Common myeloid progenitor, CD34-positive (primary cell): Measurements from ENCODE around the gene HSBP1.

Experiments used
- CTCF ChIA-PET: fragments of 350-600 bp; sonication (Branson Sonifier 250); formaldehyde crosslinking; loops from one replicate; lab custom pipeline; 2021; ENCODE audit warnings: antibody characterized with exemption; lab: Charles Lee
- POLR2A ChIA-PET: fragments of 350-600 bp; sonication (Branson Sonifier 250); formaldehyde crosslinking; loops from one replicate; lab custom pipeline; 2021; ENCODE audit warnings: antibody characterized with exemption; lab: Charles Lee
- DNase-seq, 3 donors: peaks; one replicate each; pipeline versions ENCODE4 v3.0.0 to v3.0.0-alpha.2; 2013
- H3K27ac ChIP-seq, 2 experiments: 1 replicate in 1 of 2; 2 replicates in 1 of 2; pipeline ENCODE4 v1.7.0; 2013; ENCODE audit warnings: inconsistent platforms in 2 of 2, low read length in 2 of 2, mild to moderate bottlenecking in 2 of 2, low read depth in 1 of 2, moderate library complexity in 1 of 2; ENCODE audit not compliant: severe bottlenecking in 2 of 2, insufficient read depth in 1 of 2, poor library complexity in 1 of 2
- H3K27me3 ChIP-seq, 5 experiments: replicated peaks in 2 of 5; 1 replicate in 3 of 5; 2 replicates in 2 of 5; pipeline versions ENCODE4 v1.6.1 to v1.7.0; 2013; ENCODE audit warnings: low read length in 4 of 5, mild to moderate bottlenecking in 2 of 5, moderate library complexity in 2 of 5, inconsistent platforms in 1 of 5; ENCODE audit not compliant: insufficient read depth in 5 of 5, control insufficient read depth in 4 of 5
- H3K36me3 ChIP-seq, 4 experiments: 1 replicate in 2 of 4; 2 replicates in 2 of 4; pipeline versions ENCODE4 v1.6.1 to v1.7.0; 2013; ENCODE audit warnings: low read length in 3 of 4, control low read depth in 1 of 4, mild to moderate bottlenecking in 1 of 4; ENCODE audit not compliant: control insufficient read depth in 4 of 4, insufficient read depth in 4 of 4
- H3K4me1 ChIP-seq, 4 experiments: 1 replicate in 3 of 4; 2 replicates in 1 of 4; pipeline versions ENCODE4 v1.6.1 to v1.7.1; 2013; ENCODE audit warnings: low read length in 3 of 4, mild to moderate bottlenecking in 3 of 4, control low read depth in 1 of 4, inconsistent platforms in 1 of 4, moderate library complexity in 1 of 4; ENCODE audit not compliant: control insufficient read depth in 4 of 4, insufficient read depth in 4 of 4; ENCODE audit errors: control extremely low read depth in 1 of 4
- H3K4me3 ChIP-seq, 7 experiments: 1 replicate in 4 of 7; 2 replicates in 3 of 7; pipeline versions ENCODE4 v1.5.1 to v1.7.0; 2013; ENCODE audit warnings: mild to moderate bottlenecking in 7 of 7, low read length in 6 of 7, moderate library complexity in 6 of 7, inconsistent platforms in 2 of 7, low read depth in 2 of 7, control low read depth in 1 of 7; ENCODE audit not compliant: insufficient read depth in 4 of 7, control insufficient read depth in 1 of 7; ENCODE audit errors: extremely low read depth in 1 of 7
- H3K9me3 ChIP-seq, 5 experiments: 1 replicate in 4 of 5; 2 replicates in 1 of 5; pipeline versions ENCODE4 v1.6.1 to v1.7.1; 2013; ENCODE audit warnings: low read length in 4 of 5, mild to moderate bottlenecking in 2 of 5, inconsistent platforms in 1 of 5, low read depth in 1 of 5, moderate library complexity in 1 of 5; ENCODE audit not compliant: control insufficient read depth in 4 of 5, insufficient read depth in 2 of 5; ENCODE audit errors: control extremely low read depth in 1 of 5
- WGBS: methylation state at CpG from one replicate; pipeline ENCODE4 v1.1.5; 2013; ENCODE audit not compliant: insufficient coverage; 5-methylcytosine and 5-hydroxymethylcytosine counted together

Gene HSBP1

DNA sequence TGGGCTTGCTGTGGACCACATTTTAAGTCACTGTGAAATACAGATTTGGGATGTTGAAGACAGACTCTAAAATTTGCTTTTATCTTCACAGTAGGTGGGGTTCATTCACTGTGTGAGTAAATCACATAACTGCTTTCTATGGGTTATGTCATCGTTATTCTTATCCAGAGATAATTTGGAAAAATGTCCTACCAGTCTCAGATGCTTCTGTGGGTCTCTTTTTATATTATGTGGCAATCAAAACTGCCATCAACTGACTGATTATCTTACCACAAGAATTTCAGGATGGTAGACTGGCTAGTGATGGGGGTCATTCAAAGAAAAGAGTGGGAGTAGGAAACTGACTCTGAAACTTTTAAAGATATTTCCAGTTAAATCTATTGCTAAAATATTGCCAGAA, 3.1 kb downstream of the HSBP1 start:
- no CpG with 5 or more reads among the region's 1 CpG for WGBS
- no peak overlapping the region for H3K4me3 ChIP-seq
- peaks cover 11 to 30% (median 26%) of the 10 kb centered on the region in 4 experiments for H3K36me3 ChIP-seq
- POLR2A ChIA-PET = no interaction called here
- DNase-seq = no peak
- peaks cover 19 to 44% (median 31%) of the 10 kb centered on the region in 4 experiments for H3K4me1 ChIP-seq
- H3K9me3 ChIP-seq = no peaks in the 10 kb centered on the region
- no peaks in the 10 kb centered on the region for H3K27me3 ChIP-seq
- H3K27ac ChIP-seq = peak overlapping the region in 1 of 2 experiments; percentile 28
- CTCF ChIA-PET = no interaction called here

DNA sequence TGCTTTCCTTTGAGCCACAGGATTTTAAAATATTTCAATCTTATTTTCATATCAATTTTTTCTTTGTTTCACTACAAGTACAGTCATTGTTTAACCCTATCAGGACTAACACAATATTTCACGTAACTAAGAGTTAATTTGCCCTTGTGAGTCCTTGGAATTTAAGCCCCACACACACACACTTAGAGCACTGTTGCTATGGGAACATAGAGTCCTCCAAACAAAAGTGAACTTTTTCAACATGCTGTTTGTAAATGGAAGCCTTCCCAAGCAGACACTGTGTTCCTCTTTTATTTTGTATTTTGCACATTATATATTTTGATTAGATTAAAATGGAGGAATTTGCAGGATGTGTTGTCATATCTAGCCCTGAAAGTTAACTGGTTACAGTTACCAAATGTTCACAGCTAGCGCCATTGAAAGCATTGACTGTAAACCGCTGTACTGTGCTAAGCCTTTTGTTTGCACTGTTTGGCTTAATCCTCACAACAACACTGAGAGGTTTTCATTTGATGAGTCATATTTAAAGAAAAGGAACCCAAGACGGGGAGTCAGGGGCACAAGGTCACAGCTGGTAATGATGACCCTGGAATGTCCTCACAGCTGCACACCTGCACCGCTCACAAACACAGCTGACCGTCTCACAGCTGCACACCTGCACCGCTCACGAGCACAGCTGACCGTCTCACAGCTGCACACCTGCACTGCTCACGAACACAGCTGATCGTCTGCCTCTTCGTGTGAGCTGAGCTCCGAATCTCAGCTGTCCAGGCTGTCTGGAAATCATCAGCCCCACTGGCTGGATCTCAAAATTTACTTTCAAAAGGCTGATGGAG, 6.3 kb downstream of the HSBP1 start:
- WGBS = 90% methylated on average over 13 of the region's 13 CpGs
- Histone ChIP-seq H3K36me3 (peaks cover 11 to 30% (median 25%) of the 10 kb centered on the region in 4 experiments), H3K4me1 (peaks cover 2 to 20% (median 11%) of the 10 kb centered on the region in 4 experiments), H3K4me3 (no peak overlapping the region), H3K9me3 (no peaks in the 10 kb centered on the region), H3K27ac (peak overlapping the region; percentile 9 to 54), H3K27me3 (peaks cover 0 to 2% (median 0%) of the 10 kb centered on the region in 5 experiments)
- POLR2A ChIA-PET = no interaction called here
- peak in 2 of 3 donors; percentile 78 to 81 for DNase-seq
- CTCF ChIA-PET = interaction anchor here (1.2 to 6.3 kb wide), 2 partner anchors 11 to 25 kb away, joined by 4 to 41 read pairs; no protein-coding TSS in a partner anchor

DNA sequence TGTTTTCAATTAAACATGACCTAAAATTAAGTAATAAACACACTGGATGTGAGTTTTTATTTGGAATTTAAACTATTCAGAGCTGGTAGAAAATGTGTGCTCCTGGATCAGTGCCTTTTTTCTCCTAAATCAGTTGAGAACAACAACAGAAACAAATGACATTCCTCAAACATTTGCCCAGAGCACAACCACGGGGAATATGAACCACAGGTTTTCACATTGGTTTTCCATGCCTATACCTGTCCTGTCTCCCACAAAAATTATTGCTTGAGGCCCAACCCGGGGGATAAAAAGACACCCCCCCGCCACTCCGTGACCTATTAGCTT, 6.8 kb downstream of the HSBP1 start:
- Histone ChIP-seq H3K4me3 (no peak overlapping the region), H3K9me3 (no peaks in the 10 kb centered on the region), H3K27me3 (peaks cover 0 to 2% (median 0%) of the 10 kb centered on the region in 5 experiments), H3K27ac (no peak overlapping the region), H3K4me1 (peaks cover 0 to 18% (median 10%) of the 10 kb centered on the region in 4 experiments), H3K36me3 (peaks cover 11 to 30% (median 24%) of the 10 kb centered on the region in 4 experiments)
- ChIA-PET POLR2A (no interaction called here), CTCF (interaction anchor here (1.2 to 6.3 kb wide), 2 partner anchors 11 to 25 kb away, joined by 4 to 41 read pairs; no protein-coding TSS in a partner anchor)
- no peak for DNase-seq
- 100% methylated on average over 1 of the region's 4 CpGs for WGBS

DNA sequence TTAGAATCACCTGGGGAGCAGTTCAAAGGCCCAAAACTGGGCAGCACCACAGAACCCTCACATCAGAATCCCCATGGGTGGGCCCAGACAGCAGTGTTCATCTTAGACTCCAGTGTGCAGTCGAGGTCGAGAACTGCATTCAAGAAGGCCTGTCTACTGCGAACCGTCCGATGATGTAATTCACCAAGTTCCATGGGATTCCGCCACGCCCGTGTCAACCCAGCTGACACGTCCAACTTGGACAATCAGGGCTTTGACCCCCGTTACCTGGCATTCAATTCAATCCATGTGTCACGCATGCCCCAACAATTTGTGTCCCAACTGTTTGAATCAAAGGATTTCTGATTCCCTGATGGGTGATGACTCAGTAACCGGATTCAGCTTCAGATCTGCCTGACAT, 9.2 kb downstream of the HSBP1 start:
- CTCF ChIA-PET = interaction anchor here (6.3 kb wide), 1 partner anchor 8 kb away, joined by 41 read pairs; no protein-coding TSS in a partner anchor
- H3K9me3 ChIP-seq = no peaks in the 10 kb centered on the region
- 98% methylated on average over 12 of the region's 12 CpGs for WGBS

DNA sequence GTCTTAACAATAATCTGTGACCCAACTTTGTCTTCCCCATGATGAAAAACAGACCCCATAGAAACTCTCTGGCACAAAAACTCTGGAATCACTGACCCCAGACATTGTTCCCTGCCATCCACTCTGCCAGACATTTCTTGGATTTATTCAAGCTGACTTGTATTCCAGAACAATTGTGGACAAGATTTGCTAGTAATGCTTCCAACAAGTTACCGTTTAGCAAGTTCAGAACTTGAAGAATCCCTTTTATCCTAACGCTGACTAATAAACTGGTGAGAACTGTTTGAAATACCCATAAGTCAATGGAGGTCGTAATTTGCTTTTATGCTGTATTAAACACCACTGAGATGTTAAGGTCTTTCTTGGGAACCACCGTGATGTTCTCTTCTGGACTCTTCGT, 10.5 kb downstream of the HSBP1 start:
- Histone ChIP-seq H3K9me3 (no peaks in the 10 kb centered on the region), H3K27ac (no peak overlapping the region), H3K27me3 (peaks cover 0 to 2% (median 0%) of the 10 kb centered on the region in 5 experiments), H3K36me3 (peaks cover 0 to 2% (median under 1%) of the 10 kb centered on the region in 4 experiments), H3K4me3 (no peak overlapping the region), H3K4me1 (peaks cover 0 to 13% (median 8%) of the 10 kb centered on the region in 4 experiments)
- ChIA-PET POLR2A (no interaction called here), CTCF (no interaction called here)
- whole genome bisulfite sequencing = 100% methylated on average over 5 of the region's 5 CpGs
- DNase-seq = no peak

More for the DNA sequence above, 9.2 kb downstream of the HSBP1 start:
- Histone ChIP-seq H3K36me3 (peaks cover 5 to 13% (median 11%) of the 10 kb centered on the region in 4 experiments), H3K4me3 (no peak overlapping the region), H3K4me1 (peaks cover 0 to 14% (median 10%) of the 10 kb centered on the region in 4 experiments), H3K27ac (no peak overlapping the region), H3K27me3 (peaks cover 0 to 2% (median 0%) of the 10 kb centered on the region in 5 experiments)
- POLR2A ChIA-PET = no interaction called here
- no peak for DNase-seq

DNA sequence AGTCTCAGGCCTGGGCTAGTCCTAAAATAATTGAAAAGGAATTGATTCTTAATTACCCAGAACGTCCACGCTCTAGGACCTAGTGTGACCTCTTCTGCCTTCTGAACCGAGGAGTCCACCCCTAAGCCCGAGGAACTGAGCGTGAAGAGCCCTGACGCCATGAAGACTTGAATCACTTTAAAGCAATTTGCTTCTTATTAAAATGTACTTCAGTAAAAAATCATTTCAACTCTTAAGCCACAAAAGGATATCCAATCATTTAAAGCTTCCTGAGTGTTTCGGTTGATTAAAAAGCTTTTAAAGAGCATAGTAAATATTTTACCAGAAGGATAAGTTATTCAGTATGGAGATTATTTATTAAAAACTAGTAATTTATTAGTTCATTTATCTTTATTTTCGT, 11.6 kb downstream of the HSBP1 start:
- no peak for DNase-seq
- Histone ChIP-seq H3K4me1 (peaks cover 0 to 2% (median under 1%) of the 10 kb centered on the region in 4 experiments), H3K27me3 (peaks cover 0 to 2% (median 0%) of the 10 kb centered on the region in 5 experiments), H3K36me3 (no peaks in the 10 kb centered on the region), H3K4me3 (no peak overlapping the region), H3K27ac (no peak overlapping the region), H3K9me3 (no peaks in the 10 kb centered on the region)
- POLR2A ChIA-PET = interaction anchor here (0.6 kb wide), 1 partner anchor 28 kb away, joined by 3 read pairs; no protein-coding TSS in a partner anchor
- 97% methylated on average over 5 of the region's 8 CpGs for WGBS
- CTCF ChIA-PET = no interaction called here
